Measurements from ENCODE around the gene C20orf173.

GRCh38 chr20:35515341-35515740 is 14.1 kb downstream of the C20orf173 start:
- TF ChIP-seq CTCF (conservative IDR thresholded peaks at IDR 0.05 in 1 of 2, IDR thresholded peaks at IDR 0.05 in 1 of 2; ENCODE audit: extremely low read depth in 1 of 2, insufficient read depth in 1 of 2, low read depth in 1 of 2, low read length in 2 of 2) (no peak), EZH2 (IDR thresholded peaks at IDR 0.05; ENCODE audit: borderline replicate concordance, low read length) (no peak)

Measured in mammary epithelial cell (primary cell).